Measurements from ENCODE around the gene SPEM1. TPM values are rescaled to one million over a fixed set of nuclear protein-coding genes. Genes with fewer than 3 reads are reported as not detected.

The SPEM1 gene
- total RNA-seq, 1 experiment from 2014 or later = not detected

DNA sequence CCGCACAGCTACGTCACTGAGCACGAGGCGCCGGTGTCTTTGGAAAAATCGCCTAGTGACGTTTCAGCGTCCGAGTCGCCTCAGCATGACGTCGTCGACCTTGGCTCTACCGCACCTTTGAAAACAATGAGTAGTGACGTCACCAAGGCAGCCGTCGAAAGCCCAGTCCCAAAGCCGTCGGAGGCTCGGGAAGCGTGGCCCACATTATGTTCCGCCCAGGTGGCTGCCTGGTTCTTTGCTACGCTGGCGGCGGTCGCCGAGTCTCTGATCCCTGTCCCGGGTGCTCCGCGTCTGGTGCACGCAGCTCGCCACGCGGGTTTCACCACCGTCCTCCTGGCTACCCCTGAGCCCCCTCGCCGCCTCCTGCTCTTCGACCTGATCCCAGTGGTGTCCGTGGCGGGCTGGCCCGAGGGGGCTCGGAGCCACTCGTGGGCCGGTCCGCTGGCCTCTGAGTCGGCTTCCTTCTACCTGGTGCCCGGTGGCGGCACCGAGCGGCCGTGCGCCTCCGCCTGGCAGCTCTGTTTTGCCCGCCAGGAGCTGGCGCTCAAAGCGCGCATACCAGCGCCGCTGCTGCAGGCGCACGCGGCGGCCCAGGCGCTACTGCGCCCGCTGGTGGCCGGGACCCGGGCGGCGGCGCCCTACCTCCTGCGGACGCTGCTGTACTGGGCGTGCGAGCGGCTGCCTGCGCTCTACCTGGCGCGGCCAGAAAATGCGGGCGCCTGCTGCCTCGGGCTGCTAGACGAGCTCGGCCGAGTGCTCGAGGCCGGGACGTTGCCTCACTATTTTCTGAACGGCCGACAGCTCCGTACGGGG, 16.6 kb downstream of the SPEM1 start:
- peak; percentile 64 for DNase-seq (ENCODE audit: low read depth)
- in situ Hi-C loops (cut with HindIII; ENCODE audit: low pct_unique_long_range_greater_than_20kb, low sequenced_read_pairs) = no loop called here

DNA sequence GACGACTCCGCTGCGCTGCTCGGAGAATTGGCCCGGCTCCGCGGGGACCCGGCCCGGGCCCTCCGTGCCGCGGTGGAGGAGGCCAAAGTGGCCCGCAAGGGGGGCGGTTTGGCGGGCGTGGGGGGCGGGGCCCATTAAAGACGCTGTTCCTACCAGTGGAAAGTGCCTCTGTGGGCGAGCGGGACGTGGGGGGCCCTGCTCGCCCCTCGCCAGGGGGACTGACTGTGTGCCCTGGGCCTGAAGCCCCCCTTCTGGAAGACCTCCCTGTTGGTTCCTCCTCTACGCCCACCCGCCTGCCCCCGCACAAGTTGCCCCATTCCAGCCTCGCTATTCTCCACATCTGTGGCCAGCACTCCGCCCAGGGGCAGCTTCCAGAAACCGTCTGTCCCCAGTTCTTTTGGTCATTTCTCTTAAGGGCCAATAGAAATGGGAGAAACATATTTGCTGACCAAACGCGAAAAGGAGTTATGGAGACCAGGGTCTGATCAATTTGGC, 17.3 kb downstream of the SPEM1 start:
- DNase-seq (ENCODE audit: low read depth) = no peak
- in situ Hi-C loops (cut with HindIII; ENCODE audit: low pct_unique_long_range_greater_than_20kb, low sequenced_read_pairs) = no loop called here

DNA sequence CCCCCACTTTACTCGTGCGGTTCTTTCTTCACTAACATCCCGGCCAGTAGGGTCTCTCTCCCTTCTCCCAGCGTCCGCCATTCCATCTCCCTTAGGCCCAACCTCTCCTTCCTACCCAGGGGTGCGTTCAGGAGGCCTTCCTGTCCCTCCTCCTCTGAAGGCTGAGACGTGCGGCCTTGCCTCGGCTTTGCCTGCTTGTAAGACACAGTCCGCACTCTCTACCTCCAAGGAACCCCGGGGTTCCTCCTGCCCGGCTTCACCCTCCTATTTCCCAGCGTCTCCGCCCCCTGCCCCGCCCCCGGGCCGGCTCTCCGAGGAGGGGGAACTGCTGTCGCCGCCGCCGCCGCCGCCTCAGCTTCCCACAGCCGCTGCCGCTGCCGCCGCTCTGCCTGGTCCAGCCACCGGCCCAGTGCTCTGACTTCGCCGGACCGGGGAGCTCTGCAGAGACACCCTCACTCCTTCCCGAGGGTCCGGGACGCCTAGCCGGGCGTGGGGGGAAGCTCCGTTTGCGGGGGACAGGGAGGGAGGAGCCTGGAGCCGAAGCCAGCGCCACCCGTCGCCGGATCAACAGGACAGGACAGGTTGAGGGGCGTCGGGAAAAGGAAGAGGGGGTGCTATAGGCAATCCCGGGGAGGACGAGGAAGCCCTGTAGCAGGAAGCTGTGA, 18.0 kb downstream of the SPEM1 start:
- in situ Hi-C loops (cut with HindIII; ENCODE audit: low pct_unique_long_range_greater_than_20kb, low sequenced_read_pairs) = no loop called here

DNA sequence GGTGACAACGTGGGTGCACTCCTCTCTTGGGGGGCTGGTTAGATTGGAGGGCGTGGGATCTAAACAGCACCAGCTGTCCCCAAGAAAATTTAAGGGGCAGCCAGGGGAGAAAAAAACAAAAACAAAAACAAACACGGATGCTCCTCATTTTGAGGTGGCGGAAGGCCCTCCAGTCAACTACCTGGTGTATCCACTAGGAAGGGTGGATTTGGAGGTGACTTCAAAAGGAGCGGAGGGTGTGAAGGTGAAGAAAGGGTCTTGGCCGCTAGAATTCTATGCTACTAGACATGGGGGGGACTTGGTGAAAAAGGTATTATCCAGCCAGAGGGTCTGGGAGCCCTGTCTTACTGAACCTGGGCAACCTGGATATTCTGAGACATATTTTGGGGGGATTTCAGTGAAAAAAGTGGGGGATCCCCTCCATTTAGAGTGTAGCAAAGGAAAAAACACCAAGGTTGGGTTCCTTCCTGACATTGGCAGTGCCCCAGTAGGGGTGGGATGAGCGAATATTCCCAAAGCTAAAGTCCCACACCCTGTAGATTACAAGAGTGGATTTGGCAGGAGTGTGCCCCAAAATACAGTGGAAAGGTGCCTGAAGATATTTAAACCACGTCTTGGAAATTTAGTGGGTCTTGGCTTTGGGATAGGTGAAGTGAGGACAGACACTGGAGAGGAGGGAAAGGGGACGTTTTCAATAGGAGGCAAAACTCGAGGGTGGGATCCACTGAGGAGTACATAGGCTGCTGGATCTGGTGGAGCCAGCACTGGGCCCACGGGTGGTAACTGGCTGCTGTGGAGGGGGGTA, 18.7 kb downstream of the SPEM1 start:
- no peak for DNase-seq (ENCODE audit: low read depth)
- in situ Hi-C loops (cut with HindIII; ENCODE audit: low pct_unique_long_range_greater_than_20kb, low sequenced_read_pairs) = no loop called here

More for the DNA sequence above, 18.0 kb downstream of the SPEM1 start:
- no peak for DNase-seq (ENCODE audit: low read depth)

DNA sequence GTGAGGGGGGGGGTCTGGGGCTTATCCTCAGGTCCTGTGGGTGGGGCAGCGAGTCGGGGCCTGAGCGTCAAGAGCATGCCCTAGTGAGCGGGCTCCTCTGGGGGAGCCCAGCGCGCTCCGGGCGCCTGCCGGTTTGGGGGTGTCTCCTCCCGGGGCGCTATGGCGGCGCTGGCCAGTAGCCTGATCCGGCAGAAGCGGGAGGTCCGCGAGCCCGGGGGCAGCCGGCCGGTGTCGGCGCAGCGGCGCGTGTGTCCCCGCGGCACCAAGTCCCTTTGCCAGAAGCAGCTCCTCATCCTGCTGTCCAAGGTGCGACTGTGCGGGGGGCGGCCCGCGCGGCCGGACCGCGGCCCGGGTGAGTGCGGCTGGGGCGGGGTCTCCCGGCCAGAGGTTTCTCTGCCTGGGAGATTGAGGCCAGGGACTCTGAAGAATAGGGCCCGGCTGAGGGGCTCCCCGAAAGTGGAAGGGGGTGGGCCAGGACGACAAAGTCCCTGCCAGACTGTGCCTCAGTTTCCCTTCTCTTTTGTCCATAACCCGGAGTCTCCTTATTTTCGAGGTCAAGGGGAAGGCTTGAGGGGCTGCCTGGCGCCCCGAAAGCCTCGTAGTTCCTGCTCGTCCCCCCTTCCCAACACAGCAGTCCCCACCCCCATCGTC, 19.5 kb downstream of the SPEM1 start, which contains the start of gene FGF11:
TSS of gene FGF11 (plus strand) at position 51 of the 651 bp plus-strand sequence. CDS start at position 160, 109 bp downstream.
- in situ Hi-C loops (cut with HindIII; ENCODE audit: low pct_unique_long_range_greater_than_20kb, low sequenced_read_pairs) = no loop called here

DNA sequence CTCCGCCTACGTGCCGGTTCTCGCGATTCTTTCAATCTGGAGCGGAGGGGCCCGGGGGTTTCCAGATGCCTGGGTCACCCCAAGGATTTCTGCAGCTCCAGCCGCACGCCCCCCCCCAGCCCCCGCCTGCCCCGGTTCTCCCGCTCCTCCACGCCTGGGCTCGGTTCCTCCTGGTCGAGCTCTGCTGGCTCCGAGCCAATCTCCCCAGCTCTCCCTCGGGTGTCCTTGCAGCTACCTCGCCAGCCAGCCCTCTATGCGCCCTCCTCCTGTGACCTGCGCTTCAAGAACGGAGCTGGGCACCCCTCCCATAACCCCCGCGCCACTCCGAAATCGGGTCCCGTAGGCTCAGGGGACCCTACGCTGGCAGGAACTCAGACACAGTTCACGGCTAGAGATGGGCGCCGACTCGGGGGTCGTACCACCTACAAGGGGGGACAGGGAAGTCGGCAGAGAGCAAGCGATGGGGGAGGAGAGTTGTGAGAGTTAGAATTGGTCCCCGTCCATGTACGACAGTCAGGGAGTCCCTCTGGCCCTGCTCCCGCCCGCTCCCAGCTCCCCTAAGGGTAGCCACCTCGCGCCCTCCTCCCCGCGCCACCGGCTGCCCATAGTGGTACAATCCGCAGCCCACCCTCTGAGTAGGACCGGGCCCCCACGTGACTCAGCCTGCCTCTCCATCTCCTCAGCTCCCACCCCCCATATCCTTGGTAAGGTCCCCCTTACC, 20.1 kb downstream of the SPEM1 start:
- in situ Hi-C loops (cut with HindIII; ENCODE audit: low pct_unique_long_range_greater_than_20kb, low sequenced_read_pairs) = no loop called here
- no peak for DNase-seq (ENCODE audit: low read depth)

More for the DNA sequence above, 19.5 kb downstream of the SPEM1 start, which contains the start of gene FGF11:
- DNase-seq (ENCODE audit: low read depth) = no peak

DNA sequence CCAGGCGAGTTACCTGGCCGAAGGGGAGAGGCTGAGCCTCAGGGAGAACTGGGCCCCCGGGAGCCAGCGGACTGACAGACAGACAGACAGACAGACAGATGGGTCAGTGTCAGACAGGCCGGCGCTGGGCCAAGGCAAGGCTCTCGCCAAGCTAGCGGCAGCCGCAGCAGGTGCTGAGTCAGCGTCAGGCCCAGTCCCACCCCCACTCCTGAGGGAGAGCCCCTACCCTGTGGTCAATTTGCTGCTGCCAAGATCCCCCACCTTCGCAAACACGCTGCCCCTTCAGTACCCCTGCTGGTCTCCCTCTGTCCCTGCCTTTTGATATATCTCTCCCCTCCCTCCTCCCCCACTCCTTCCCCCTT, 20.7 kb downstream of the SPEM1 start:
- no peak for DNase-seq (ENCODE audit: low read depth)
- in situ Hi-C loops (cut with HindIII; ENCODE audit: low pct_unique_long_range_greater_than_20kb, low sequenced_read_pairs) = no loop called here

DNA sequence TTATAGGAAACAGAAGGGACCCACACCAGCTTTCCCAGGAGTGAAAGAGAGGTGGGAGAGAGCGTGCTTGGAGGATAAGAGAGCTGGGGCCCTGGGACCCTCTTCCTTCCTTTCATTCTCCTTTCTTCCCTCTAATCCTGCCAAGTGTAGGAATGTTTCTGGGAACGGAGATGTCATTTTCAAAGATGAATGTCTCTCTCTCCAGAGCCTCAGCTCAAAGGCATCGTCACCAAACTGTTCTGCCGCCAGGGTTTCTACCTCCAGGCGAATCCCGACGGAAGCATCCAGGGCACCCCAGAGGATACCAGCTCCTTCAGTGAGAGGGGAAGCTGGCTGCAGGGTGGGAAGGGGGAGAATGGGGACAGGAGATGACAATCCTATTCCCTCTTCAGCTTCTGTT, 21.1 kb downstream of the SPEM1 start:
- in situ Hi-C loops (cut with HindIII; ENCODE audit: low pct_unique_long_range_greater_than_20kb, low sequenced_read_pairs) = no loop called here
- DNase-seq (ENCODE audit: low read depth) = no peak

DNA sequence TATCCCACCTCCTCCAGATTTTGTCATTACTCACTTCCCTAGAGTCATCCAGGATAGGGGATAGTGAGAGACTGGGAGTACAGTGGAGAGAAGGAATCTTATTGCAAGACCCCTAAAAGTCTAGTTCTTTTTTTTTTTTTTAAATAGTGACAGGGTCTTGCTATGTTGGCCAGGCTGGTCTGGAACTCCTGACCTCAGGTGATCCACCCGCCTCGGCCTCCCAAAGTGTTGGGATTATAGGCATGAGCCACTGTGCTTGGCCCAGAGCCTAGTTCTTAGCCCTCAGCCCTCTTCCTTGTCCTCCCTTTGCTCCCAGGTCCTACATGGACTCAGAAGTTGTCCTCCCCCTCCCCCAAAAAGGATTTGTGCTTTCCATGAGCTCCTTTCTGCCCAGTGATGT, 22.0 kb downstream of the SPEM1 start:
- DNase-seq (ENCODE audit: low read depth) = no peak
- in situ Hi-C loops (cut with HindIII; ENCODE audit: low pct_unique_long_range_greater_than_20kb, low sequenced_read_pairs) = no loop called here

DNA sequence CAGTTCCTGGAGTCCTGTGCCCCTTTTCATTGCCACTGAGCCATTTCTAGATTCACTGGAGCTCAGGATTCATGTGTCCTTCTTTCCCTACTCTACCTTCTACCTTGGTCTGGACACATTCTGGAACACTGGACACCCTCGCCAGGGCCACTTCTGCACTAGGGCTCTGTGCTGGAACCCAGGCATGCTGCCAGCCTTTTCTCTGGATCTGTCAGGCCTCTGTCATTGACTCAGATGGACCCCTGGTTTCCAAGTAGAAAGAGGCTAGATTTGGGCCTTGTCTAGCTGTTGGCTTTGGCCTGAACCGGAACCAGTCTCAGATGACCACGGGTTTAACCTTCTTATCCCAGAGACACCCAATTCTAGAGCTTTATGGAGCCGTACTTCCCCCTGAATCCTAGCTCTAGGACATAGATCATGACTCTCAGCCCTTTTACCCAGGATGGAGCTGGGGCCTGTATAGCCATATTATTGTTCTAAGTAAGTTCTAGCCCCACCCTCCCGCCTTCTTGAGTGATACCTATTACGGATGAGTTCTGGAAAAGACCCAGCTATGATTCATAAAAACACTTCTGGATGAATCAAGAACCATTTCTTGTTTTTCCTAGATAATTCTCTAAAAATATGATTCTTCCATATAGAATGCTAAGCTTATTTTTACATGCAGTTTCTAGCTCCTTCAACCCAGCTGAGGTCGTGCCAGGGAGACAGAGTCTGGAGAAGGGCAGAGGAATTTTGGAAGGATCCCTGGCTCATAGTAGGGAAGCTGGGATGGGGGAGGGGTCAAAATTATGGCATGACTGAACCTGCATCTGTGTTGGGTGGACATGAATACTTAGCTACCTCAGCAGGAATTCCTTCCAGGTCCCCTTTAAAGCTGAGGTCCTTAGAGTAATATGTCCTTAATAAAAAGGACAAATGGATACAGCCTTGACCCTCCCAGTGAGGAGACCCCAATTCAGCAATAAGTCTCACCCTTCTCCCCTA, 23.7 kb downstream of the SPEM1 start:
- in situ Hi-C loops (cut with HindIII; ENCODE audit: low pct_unique_long_range_greater_than_20kb, low sequenced_read_pairs) = no loop called here
- no peak for DNase-seq (ENCODE audit: low read depth)

DNA sequence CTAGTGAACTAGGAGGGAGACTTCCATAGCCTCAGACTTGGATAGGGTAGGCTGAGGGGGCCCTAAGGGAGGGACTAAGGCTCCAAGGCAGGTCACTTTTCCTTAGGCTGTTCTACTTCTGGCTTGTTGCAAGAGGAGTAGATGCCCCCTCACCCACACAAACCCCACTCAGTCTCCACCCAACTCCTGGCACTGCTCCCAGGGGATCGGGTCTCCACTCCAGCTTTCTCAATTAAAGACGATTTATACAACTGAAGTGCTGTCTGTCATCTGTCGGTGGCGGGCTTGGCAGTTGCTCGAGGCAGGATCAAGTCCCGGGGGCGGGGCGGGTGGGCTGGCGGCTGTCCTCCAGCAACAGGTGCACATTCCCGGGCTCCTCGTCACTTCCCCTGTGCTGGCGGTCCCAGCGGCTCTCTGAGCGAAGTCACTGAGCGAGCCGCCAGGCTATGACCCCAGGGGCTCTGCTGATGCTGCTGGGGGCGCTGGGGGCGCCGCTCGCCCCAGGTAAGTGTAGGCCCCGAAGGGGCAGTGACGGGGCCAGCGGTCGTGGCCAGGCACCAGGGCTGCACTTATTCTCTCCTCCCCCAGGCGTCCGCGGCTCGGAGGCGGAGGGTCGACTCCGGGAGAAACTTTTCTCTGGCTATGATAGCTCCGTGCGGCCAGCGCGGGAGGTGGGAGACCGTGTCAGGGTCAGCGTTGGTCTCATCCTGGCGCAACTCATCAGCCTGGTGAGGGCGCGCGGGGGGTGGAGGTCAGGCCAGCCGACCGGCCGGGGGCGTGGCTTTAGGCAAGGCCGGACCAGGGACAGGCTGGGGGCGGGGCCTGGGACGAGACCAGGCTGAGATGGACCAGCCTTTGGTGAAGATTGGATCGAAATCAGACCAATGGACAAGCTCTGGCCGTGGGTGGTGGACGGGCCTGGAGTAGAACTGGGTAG, 24.8 kb downstream of the SPEM1 start, which contains the start of gene CHRNB1:
TSS of gene CHRNB1 (plus strand) at position 380 of the 937 bp plus-strand sequence. CDS start at position 447, 67 bp downstream.
- DNase-seq (ENCODE audit: low read depth) = peak; percentile 55
- in situ Hi-C loops (cut with HindIII; ENCODE audit: low pct_unique_long_range_greater_than_20kb, low sequenced_read_pairs) = no loop called here

DNA sequence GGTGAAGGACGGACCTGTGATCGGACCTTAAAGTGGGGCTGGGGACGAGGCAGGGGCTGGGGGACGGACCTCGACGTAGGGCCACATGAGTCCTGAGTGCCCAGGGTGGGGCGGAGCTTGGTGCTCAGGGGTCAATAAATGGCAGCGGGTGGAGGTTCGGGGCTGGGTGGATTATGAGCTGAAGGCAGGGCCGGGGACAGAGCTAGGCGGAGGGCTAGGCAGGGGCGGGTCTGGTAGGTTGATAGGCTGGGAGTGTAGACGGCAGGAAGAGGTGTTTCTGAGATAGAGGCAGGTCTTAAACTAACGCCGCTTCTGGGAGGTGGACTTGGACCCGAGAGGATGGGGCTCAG, 25.5 kb downstream of the SPEM1 start:
- peak; percentile 58 for DNase-seq (ENCODE audit: low read depth)
- in situ Hi-C loops (cut with HindIII; ENCODE audit: low pct_unique_long_range_greater_than_20kb, low sequenced_read_pairs) = no loop called here

DNA sequence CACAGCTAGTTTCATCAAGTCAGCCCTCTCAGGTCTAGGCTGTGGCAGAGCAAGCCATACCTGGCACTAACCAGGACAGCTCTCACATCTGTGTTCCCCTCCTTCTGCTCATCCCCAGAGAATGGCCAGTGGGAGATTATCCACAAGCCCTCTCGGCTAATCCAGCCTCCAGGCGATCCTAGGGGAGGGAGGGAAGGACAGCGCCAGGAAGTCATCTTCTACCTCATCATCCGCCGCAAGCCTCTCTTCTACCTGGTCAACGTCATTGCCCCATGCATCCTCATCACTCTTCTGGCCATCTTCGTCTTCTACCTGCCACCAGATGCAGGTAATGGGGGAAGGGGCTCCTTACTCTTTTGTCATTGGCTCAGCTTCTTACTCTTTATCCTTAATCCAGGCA, 28.3 kb downstream of the SPEM1 start:
- DNase-seq (ENCODE audit: low read depth) = no peak
- in situ Hi-C loops (cut with HindIII; ENCODE audit: low pct_unique_long_range_greater_than_20kb, low sequenced_read_pairs) = no loop called here

DNA sequence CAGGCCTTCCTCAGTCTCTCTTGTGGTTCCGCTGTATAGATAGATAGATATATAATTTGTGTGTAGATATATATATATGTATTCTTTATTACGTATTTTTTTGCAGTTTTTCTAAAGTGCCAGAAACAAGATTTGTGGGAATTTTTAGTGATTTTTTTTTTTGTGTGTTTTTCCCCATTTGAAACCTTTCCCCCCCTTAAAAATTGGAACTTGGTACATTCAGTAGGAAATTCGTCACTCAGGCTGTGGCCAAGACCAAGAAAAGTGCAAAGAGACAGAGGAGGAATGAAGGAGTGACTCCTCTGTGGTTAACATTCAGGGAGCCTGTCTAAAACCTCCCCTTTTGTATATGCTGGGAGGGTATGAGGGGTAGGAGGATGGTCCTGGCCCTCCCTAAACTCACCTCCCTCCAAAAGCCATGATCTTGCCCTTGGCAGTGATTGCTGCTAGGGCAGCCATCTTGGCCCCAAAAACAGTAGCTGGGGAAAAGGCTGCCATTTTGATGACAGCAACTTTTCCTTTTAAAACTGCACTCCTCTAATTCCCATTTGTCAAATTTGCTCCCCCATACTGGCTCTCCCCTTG, 39.9 kb downstream of the SPEM1 start:
- in situ Hi-C loops (cut with HindIII; ENCODE audit: low pct_unique_long_range_greater_than_20kb, low sequenced_read_pairs) = no loop called here
- no peak for DNase-seq (ENCODE audit: low read depth)
